PC-9 (cell line): ENCODE results near the gene RPS27A. TPM values are rescaled to one million over a fixed set of nuclear protein-coding genes. Genes with fewer than 3 reads are reported as not detected.
"Not testable (repeated sequence)": the region's sequence is repeated elsewhere in the genome, so short reads cannot be mapped to it uniquely, and the experiment has no call there.

Experiments used
- BruUV-seq: library from RNA; stranded (reverse); fragments of 400-500 nt; replicated peaks from 2 replicates; lab custom pipeline; 2021; lab: Mats Ljungman, UMichigan
- CTCF ChIA-PET: fragments of 300-600 bp; sonication (Branson Sonifier 250); formaldehyde crosslinking; loops from one replicate; lab custom pipeline; 2022; ENCODE audit warnings: antibody characterized with exemption; lab: Charles Lee
- POLR2A ChIA-PET: fragments of 300-600 bp; sonication (Branson Sonifier 250); formaldehyde crosslinking; loops from one replicate; lab custom pipeline; 2022; ENCODE audit warnings: antibody characterized with exemption; ENCODE audit not compliant: unreplicated experiment; lab: Charles Lee
- DNase-seq, 2 experiments: peaks; one replicate each; pipeline versions ENCODE4 v3.0.0 to v3.0.0-alpha.2; 2015 to 2022; ENCODE audit warnings: mixed read lengths in 1 of 2
- H2AFZ ChIP-seq: fragments of 200-600 bp; sonication (generic); 2 replicates; pipeline ENCODE4 v1.8.1; 2017; ENCODE audit warnings: antibody characterized with exemption
- H3F3A ChIP-seq: fragments of 200-600 bp; sonication (generic); 2 replicates; pipeline ENCODE4 v1.8.1; 2017; ENCODE audit warnings: antibody characterized with exemption, mild to moderate bottlenecking, low read depth; ENCODE audit not compliant: insufficient read depth
- H3K27ac ChIP-seq: fragments of 200-600 bp; sonication (generic); 2 replicates; pipeline ENCODE4 v1.6.1; 2016; ENCODE audit warnings: mixed run types
- H3K27me3 ChIP-seq: fragments of 200-600 bp; sonication (generic); 2 replicates; pipeline ENCODE4 v1.6.1; 2016; ENCODE audit warnings: low read depth, mixed run types; ENCODE audit not compliant: insufficient read depth
- H3K36me3 ChIP-seq: fragments of 200-600 bp; sonication (generic); 2 replicates; pipeline ENCODE4 v1.6.1; 2016; ENCODE audit warnings: low read depth, mixed run types
- H3K4me1 ChIP-seq: fragments of 200-600 bp; sonication (generic); replicated peaks from 2 replicates; pipeline ENCODE4 v1.6.1; 2016; ENCODE audit warnings: mixed run types; ENCODE audit not compliant: insufficient read depth
- H3K4me2 ChIP-seq: fragments of 200-600 bp; sonication (generic); 2 replicates; pipeline ENCODE4 v1.6.1; 2017; ENCODE audit warnings: mixed run types
- H3K4me3 ChIP-seq: fragments of 200-600 bp; sonication (generic); 2 replicates; pipeline ENCODE4 v1.6.1; 2016; ENCODE audit warnings: mixed run types
- H3K79me2 ChIP-seq: fragments of 200-600 bp; sonication (generic); 2 replicates; pipeline ENCODE4 v1.6.1; 2017; ENCODE audit warnings: low read depth, mixed run types
- H3K9me2 ChIP-seq: fragments of 200-600 bp; sonication (generic); 2 replicates; pipeline ENCODE4 v1.8.1; 2017; ENCODE audit warnings: mild to moderate bottlenecking; ENCODE audit not compliant: insufficient read depth
- H3K9me3 ChIP-seq: fragments of 200-600 bp; sonication (generic); 2 replicates; pipeline ENCODE4 v1.8.1; 2016; ENCODE audit warnings: low read depth; ENCODE audit not compliant: insufficient read depth
- H4K20me1 ChIP-seq: fragments of 200-600 bp; sonication (generic); 2 replicates; pipeline ENCODE4 v1.8.1; 2017; ENCODE audit not compliant: insufficient read depth
- EZH2 ChIP-seq: fragments of 200-600 bp; sonication (generic); IDR thresholded peaks from 2 replicates; pipeline ENCODE4 v1.8.0; 2017; ENCODE audit warnings: antibody characterized with exemption, low read depth
- intact Hi-C: fragments of 100-400 bp; cut with micrococcal nuclease; formaldehyde crosslinking; loops from one replicate; pipeline ENCODE4 v1.10.0; 2022; ENCODE audit not compliant: unreplicated experiment
- total RNA-seq: library from RNA; stranded (reverse); gene quantifications from 2 replicates; pipeline ENCODE4 v1.2.3, GENCODE V29; 2021
- TF ChIP-seq, protein P1 (sequence below): fragments of 200-600 bp; sonication (generic); conservative IDR thresholded peaks from 2 replicates; pipeline ENCODE4 v1.6.1; 2017; ENCODE audit warnings: mixed run types, antibody characterized with exemption, mild to moderate bottlenecking, moderate library complexity

RPS27A gene
- total RNA-seq, 1 experiment from 2014 or later: 1,269 TPM

DNA sequence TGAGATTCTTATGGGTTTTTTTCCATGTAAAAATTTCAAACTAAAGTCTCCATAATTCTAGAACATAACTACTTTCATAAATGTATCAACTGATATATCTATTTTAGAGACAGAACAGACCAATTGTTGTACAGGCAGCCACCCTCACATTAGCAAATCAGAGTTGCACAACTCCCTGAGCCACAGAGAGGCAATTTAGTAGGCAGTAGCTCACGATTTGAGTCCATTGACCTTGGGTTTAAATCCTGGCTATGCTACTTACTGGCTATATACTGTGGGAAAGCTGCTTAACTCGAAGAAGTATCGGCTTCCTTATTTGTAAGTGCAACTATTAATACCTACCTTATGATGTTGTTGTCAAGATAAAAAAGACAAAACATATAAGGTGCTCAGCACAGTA is 20.3 kb downstream of the RPS27A start:
- Histone ChIP-seq H2AFZ (no peak overlapping the region), H3K27ac (no peak overlapping the region), H3K79me2 (no peaks in the 10 kb centered on the region), H3F3A (peaks cover 13% of the 10 kb centered on the region), H3K36me3 (peaks cover 34% of the 10 kb centered on the region), H4K20me1 (no peaks in the 10 kb centered on the region), H3K4me3 (no peak overlapping the region), H3K4me2 (no peak overlapping the region), H3K27me3 (no peaks in the 10 kb centered on the region), H3K9me2 (no peaks in the 10 kb centered on the region), H3K4me1 (no peaks in the 10 kb centered on the region), H3K9me3 (no peaks in the 10 kb centered on the region)
- no peak for DNase-seq
- TF ChIP-seq, protein P1, sequence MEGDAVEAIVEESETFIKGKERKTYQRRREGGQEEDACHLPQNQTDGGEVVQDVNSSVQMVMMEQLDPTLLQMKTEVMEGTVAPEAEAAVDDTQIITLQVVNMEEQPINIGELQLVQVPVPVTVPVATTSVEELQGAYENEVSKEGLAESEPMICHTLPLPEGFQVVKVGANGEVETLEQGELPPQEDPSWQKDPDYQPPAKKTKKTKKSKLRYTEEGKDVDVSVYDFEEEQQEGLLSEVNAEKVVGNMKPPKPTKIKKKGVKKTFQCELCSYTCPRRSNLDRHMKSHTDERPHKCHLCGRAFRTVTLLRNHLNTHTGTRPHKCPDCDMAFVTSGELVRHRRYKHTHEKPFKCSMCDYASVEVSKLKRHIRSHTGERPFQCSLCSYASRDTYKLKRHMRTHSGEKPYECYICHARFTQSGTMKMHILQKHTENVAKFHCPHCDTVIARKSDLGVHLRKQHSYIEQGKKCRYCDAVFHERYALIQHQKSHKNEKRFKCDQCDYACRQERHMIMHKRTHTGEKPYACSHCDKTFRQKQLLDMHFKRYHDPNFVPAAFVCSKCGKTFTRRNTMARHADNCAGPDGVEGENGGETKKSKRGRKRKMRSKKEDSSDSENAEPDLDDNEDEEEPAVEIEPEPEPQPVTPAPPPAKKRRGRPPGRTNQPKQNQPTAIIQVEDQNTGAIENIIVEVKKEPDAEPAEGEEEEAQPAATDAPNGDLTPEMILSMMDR: no peak
- ChIA-PET CTCF (no interaction called here), POLR2A (interaction anchor here (0.6 kb wide), 1 partner anchor 384 kb away, joined by 5 read pairs; no protein-coding TSS in a partner anchor)
- intact Hi-C loops: no loop called here
- no TSS peak for BruUV-seq

DNA sequence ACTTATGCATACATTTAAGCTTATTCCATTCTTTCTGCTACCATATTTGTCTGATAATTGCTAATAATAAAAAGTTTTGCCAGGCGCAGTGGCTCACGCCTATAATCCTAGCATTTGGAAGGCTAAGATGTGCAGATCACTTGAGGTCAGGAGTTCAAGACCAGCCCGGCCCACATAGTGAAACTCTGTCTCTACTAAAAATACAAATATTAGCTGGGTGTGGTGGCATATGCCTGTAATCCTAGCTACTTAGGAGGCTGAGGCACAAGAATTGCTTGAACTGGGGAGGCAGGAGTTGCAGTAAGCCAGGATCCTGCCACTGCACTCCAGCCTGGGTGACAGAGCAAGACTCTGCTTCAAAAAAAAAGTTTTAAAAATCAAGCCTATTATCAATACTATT is 27.1 kb downstream of the RPS27A start:
- Histone ChIP-seq H3K36me3 (peaks cover 11% of the 10 kb centered on the region; the same call in 1 of the 2 replicates), H3F3A (peaks cover 15% of the 10 kb centered on the region)
- CTCF ChIA-PET, H2AFZ ChIP-seq, H3K9me3 ChIP-seq, H3K79me2 ChIP-seq, H3K27me3 ChIP-seq, H4K20me1 ChIP-seq, DNase-seq, H3K4me3 ChIP-seq, H3K4me2 ChIP-seq, H3K9me2 ChIP-seq, BruUV-seq, intact Hi-C loops, H3K27ac ChIP-seq, H3K4me1 ChIP-seq: not testable (repeated sequence)
- POLR2A ChIA-PET: interaction anchor here (0.6 kb wide), 1 partner anchor 9 kb away, joined by 7 read pairs; no protein-coding TSS in a partner anchor

DNA sequence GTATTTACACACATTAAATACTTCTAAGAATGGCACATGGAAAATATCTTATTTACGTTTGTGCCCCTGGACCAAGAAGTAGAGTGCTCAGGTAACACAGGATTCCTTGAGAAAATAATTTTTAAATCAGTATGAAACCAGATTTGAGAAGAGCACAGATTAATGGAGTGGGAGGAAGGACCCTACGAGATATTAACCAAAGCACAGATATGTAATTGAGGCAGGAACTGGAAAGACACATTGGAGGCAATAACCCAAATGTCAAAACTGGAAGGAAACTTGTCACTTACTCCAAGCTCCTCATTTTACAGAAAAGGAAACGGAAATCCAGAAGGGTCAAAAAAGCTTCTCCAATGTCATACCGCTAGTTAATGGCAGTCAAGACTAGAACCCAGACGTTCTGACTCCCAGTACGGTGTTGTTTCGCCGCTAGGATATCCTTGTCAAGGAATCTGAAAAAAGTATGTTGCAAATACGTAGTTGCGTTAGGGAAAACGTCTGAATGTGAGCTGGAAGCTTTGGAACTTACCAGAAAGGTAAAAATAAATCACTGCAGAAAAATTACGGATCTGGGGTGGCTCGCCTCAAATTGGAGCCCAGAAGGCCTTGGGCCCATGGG is 35.9 kb downstream of the RPS27A start:
- H2AFZ ChIP-seq: peak overlapping the region; percentile 95
- peak overlapping the region; percentile 85 for H3K4me3 ChIP-seq
- H3K9me3 ChIP-seq: no peaks in the 10 kb centered on the region
- H3K4me2 ChIP-seq: peak overlapping the region; percentile 92
- H3K27me3 ChIP-seq: no peaks in the 10 kb centered on the region
- TF ChIP-seq, protein P1: no peak
- TF ChIP-seq EZH2: no peak
- H4K20me1 ChIP-seq: no peaks in the 10 kb centered on the region
- no TSS peak for BruUV-seq
- no peaks in the 10 kb centered on the region for H3K9me2 ChIP-seq
- ChIA-PET CTCF (no interaction called here), POLR2A (interaction anchor here (0.5 to 0.6 kb wide), 2 partner anchors 9 to 12 kb away, joined by 4 to 7 read pairs; no protein-coding TSS in a partner anchor)
- H3K36me3 ChIP-seq: peaks cover 10% of the 10 kb centered on the region; the same call in 1 of the 2 replicates
- DNase-seq: no peak
- peaks cover 28% of the 10 kb centered on the region for H3F3A ChIP-seq
- H3K79me2 ChIP-seq: peaks cover 21% of the 10 kb centered on the region
- H3K27ac ChIP-seq: peak overlapping the region; percentile 64
- peaks cover 14% of the 10 kb centered on the region for H3K4me1 ChIP-seq
- intact Hi-C loops: loop anchor here (2.0 to 10.0 kb wide), 4 partner anchors 156 to 866 kb away; partner anchors contain the start of genes CFAP36 and PPP4R3B
